Erythroblast (primary cell): ENCODE data around the gene SLC24A1.

Experiments used
- DNase-seq, 2 experiments: peaks; one replicate each; lab custom pipeline; 2025; lab: John Stamatoyannopoulos, UW
- GATA1 ChIP-seq: IDR thresholded peaks from 2 replicates; pipeline ENCODE4 v1.6.1; 2011; ENCODE audit warnings: low read depth, mild to moderate bottlenecking, control low read depth, low read length, moderate library complexity
- POLR2A ChIP-seq: IDR thresholded peaks from 2 replicates; pipeline ENCODE4 v1.6.1; 2011; ENCODE audit warnings: mild to moderate bottlenecking, low read length

The SLC24A1 gene

DNA sequence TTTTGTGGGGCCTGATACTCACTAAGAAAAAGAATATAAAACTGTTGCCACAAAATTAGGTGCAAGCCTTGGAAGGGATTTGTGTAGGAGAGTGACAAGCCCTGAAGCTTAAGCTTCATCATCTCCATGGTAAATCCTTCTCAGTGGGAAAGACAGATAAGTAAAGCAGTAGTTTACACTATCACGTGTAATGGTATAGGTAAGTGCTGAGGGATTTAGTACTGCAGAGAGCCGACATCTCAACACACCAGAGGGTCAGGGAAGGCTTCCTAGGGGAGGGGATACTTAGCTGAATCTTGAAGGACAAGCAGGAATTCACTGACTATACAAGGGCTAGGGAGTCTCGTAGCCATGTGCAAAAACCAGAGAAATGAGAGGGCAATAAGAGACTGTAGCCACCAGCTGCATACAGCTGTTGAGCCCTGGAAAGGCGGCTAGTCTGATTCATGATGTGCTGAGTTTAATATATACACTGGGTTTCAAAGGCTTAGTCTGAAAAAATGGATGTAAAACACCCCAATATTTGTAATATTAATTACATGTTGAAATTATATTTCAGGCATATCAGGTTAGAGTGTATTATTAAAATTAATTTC, 11.1 kb downstream of the SLC24A1 start:
- TF ChIP-seq GATA1: no peak
- no peak for TF ChIP-seq POLR2A
- no peak for DNase-seq

DNA sequence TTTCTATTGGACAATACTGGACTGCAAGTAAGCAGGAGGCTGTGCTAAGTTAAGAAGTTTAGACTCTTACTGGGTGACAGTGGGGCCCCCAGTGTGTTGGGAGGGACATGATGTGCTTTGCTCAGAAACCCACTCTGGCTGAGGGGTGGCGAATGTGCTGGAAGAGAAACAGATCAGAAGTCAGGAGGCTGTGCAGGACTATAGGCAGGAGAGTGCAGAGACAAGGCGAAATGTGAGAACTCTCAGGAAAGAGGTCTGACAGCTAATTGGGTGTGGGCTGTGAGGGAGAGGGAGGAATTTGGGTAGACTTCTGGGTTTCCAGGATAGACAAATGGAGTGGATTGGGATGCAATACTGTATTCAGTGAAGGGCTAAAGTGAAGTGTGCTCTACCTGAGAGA, 12.0 kb downstream of the SLC24A1 start:
- TF ChIP-seq POLR2A (no peak), GATA1 (no peak)
- no peak for DNase-seq

DNA sequence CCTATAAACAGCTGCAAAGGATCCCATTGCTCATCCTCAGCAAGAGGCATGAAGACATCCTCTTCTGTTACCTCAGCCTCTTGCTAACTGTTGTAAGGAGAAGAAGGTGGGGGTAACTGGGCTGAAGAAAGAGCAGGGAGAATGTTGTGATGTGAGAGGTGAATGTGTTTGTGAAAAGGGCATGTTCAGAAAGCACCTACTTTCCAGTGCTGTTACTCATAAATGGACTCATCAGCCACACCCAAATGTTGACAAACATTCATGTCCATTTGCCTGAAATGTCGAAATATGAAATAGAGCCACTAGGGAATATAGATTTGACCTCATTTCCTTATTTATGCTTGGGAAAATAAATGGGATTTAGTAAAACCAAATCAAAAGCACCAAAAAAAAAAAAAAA, 12.6 kb downstream of the SLC24A1 start:
- TF ChIP-seq POLR2A (no peak), GATA1 (no peak)
- peak in 1 of 2 experiments; percentile 26 for DNase-seq

DNA sequence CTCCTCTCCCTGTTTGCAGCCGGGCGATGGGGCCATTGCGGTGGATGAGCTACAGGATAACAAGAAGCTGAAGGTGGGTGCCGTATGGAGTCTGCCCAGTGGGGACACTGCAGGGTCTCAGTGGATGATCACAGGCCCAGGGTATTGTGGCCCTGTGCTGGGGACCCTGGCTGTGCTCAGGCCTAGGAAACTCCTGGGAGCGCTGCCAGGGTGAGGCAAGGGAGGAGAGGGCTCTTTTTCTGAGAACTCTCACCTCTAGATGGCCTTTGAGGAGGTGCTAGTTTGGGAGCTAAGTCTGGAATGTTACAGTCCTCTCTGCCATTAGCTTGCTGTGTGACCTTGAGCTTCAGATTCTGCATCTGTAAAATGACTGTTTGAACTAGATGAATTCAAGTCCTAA, 16.4 kb downstream of the SLC24A1 start:
- no peak for TF ChIP-seq POLR2A
- TF ChIP-seq GATA1: no peak
- DNase-seq: no peak

DNA sequence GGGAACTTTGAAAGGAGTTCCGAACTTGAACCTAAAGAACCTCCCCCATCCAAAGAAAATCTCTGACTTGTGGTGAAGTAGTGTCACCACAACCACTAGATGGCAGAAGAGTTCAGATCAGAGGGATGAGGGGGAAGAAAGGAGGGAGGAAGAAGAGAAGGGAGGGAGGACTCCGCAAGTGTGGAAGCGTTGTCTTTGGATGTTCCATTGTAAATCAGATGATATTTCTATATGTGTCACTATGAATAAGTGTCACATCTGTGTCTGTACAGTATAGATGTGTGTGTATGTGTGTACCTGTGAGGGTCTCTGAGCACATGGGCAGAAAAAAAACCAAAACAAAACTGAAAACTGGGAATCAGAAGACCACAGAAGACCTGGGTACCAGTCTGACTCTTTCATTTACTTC, 16.9 kb downstream of the SLC24A1 start:
- peak; percentile 75 to 84 for DNase-seq
- TF ChIP-seq GATA1 (no peak), POLR2A (no peak)

DNA sequence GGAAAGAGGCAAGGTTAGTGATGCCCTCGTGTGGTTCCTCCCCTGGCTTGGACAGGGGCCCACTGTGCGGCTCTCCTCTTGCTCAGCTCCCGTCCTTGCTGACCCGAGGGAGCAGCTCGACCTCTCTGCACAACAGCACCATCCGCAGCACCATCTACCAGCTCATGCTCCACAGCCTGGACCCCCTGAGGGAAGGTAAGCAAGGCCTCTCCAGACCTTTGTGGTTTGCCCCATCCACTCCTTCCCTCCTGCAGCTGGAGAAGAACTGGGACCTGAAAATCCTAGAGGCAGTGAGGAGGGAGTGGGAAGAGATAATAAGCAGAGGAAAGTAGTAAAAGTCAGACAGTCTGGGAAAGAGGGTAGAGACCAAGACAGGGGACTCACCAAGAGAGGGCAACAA, 17.8 kb downstream of the SLC24A1 start:
- no peak for DNase-seq
- no peak for TF ChIP-seq POLR2A
- TF ChIP-seq GATA1: no peak

DNA sequence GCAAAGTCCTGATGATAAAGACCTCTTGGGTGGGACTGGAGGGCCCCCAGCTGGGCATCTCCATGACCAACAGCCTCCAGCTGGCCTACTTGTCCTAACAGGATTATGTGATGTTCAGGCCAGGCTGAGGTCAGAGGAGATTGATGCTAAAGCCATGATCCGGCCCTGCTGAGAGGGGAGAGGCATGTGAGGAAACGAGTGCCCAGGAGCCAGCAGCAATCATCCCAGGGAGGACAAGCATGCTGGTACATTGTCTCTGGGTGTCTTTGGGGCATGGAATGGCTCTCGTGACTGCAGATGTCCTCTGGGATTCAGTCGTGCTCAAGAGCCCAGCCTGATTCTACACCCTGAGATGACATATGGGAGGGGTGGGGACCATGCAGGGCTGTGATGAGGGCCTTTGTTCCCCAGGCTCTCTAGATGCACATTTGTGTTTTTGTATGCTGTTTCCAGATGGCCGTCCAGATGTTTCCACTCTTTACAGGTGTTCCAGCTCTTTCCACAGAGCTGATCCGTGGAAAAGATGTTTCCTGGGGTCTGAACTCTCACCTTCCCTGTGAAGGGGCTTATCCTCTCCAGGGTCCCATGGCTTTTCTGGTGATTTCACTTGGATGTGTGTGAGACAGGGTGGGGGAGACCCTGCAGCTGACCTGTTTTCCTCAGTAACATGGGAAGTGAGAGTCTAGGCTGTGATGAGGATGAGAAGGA, 20.2 kb downstream of the SLC24A1 start:
- TF ChIP-seq GATA1 (no peak), POLR2A (no peak)
- peak; percentile 18 to 19 for DNase-seq

DNA sequence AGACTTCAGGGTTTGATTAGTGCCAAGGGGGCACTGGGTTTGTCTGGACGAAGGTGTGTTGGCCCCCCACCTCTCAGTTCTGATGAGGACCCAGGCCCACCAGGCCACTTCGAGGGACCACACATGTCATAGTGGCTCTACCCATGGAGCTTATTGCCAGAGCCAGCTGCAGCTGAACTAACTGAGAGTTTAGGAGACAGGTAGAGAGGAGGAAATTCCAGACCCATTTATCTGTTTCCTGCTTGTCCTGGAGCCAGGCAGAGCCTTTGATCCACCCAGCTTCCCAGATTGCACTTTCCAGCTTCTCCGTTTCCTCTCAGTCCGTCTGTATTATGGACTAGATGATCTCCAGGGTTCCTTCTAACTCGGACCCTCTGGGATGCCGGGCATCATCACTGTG, 20.9 kb downstream of the SLC24A1 start:
- no peak for DNase-seq
- TF ChIP-seq POLR2A (no peak), GATA1 (no peak)

DNA sequence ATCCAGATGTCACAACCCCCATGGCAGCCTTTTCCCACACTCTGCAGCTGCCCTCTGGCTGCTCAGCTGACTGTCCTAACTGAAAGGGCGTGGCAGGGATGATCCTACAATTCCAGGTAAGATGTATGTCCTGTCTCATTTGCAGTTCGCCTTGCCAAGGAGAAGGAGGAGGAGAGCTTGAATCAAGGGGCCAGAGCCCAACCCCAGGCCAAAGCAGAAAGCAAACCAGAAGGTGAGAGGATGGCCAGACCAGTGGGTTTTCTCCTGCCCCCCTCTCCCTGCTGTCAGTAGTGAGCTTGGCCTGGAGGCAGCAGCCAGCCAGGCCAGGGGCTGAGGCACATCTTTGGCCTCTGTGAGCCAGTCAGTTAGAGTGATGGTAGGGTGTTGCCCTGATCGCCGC, 22.5 kb downstream of the SLC24A1 start:
- DNase-seq: no peak
- no peak for TF ChIP-seq POLR2A
- TF ChIP-seq GATA1: no peak

DNA sequence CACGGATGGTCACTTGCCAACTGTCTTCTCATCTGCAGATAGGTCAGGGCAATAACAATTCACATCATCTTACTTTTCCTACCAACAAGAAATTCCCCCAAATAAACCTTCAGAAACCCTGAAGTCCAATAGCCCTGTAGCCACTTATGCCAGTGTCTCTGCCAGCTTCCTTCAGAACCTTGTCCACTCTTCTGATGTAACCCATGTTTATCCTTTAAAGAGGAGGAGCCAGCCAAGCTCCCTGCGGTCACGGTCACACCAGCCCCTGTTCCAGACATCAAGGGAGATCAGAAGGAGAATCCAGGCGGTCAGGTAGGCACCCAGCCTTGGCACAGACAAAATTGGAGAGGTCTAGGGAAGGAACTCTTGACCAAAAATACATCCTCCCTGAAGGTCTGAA, 23.7 kb downstream of the SLC24A1 start:
- no peak for TF ChIP-seq GATA1
- TF ChIP-seq POLR2A: no peak
- no peak for DNase-seq

DNA sequence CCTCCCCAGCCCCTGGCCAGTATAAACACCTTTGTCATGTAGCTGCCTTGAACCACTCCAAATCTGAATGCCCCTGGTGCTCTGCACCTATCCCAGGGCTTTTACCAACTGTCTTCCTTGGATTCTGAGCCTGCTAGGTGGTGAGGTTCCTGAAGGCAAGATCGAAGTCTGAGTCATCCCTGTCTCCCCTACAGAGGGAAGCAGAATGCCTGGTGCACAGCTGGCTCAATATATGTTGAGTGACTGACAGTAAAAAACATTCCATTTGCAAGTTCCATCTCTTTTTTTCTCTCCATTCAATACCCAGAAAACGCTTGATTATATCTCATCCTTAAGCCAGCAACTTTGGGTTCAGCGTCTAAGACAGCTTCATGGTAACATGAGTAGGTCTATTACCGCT, 24.7 kb downstream of the SLC24A1 start:
- no peak for TF ChIP-seq GATA1
- no peak for TF ChIP-seq POLR2A
- no peak for DNase-seq

DNA sequence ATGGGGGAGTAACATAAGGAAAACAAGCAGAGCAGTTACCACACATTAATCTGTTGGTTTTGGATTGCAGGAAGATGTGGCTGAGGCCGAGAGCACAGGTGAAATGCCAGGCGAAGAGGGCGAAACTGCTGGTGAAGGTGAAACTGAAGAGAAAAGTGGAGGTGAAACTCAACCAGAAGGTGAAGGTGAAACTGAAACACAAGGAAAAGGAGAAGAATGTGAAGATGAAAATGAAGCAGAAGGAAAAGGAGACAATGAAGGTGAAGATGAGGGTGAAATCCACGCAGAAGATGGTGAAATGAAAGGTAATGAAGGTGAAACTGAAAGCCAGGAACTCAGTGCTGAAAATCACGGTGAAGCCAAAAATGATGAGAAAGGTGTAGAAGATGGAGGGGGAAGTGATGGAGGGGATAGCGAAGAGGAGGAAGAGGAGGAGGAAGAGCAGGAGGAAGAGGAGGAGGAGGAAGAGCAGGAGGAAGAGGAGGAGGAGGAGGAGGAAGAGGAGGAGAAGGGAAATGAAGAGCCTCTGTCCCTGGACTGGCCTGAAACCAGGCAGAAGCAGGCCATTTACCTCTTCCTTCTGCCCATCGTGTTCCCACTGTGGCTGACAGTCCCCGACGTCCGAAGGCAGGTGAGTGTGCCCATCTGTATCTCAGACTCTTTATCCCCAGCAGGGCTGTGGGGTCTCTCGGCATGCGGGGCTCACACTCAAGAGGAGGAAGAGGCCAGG, 28.7 kb downstream of the SLC24A1 start:
- TF ChIP-seq GATA1 (no peak), POLR2A (no peak)

DNA sequence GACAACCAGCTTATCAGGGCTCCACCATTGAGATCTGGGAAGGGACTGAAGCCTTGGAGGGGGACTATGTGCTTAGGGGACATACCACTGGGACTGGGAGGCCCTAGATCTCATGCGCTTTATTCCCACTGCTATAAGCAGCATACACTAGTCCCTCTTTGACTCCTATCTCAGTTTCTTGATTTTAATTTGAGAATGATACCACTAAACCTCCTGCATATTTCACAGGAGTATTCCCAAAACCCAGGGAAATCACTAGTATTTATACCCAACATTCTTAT, 29.2 kb downstream of the SLC24A1 start:
- no peak for TF ChIP-seq GATA1
- TF ChIP-seq POLR2A: no peak
- DNase-seq: no peak

More for the DNA sequence above, 28.7 kb downstream of the SLC24A1 start:
- no peak for DNase-seq

DNA sequence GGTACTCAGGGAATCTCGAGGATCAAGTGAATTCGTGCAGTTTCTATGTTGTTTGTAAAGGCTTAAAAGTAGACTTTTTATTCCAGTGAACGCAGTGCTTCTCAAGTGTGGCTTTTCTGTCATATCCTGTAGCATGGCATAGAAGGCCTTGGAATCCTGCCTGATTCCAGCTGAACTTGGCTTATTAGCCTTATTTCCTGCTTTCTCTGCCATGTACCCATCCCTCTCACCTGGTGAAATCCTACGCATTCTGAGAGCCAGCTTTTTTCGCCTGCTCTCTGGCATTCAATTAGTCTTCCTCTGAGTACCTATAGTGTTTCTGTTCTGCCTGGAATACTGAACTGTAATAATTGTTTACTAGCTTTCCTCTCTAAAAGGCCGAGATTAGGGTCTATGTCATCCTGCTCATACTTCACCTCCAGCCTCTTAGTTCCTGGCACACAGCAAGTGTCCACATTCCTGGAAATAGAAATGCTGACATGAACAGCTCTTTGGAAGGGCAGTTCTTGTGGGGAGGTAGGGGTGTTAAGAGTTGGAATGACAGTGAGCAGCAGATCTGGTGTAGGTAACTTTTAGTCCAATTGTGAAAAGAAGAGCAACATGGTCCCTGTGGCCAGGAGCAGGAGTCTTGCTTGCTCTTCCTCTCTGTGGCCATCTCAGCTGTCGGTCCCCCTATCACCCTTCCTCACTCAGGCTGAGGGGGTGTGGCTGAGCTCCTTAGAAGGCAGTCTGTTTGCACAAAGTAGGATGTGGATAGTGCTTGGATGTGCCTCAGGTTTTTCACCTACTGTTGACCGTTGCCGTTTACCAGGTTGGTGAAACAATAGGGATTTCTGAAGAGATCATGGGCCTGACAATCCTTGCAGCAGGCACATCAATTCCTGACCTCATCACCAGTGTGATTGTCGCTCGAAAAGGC, 30.4 kb downstream of the SLC24A1 start:
- no peak for DNase-seq
- TF ChIP-seq GATA1 (no peak), POLR2A (no peak)
